GM19328 (cell line): Measurements from ENCODE around the gene PTPRN2.

Experiments used
- ATAC-seq: cut with Tn5 transposase; IDR thresholded peaks from one replicate; pipeline ENCODE4 v1.9.1; 2021; ENCODE audit warnings: mild to moderate bottlenecking, moderate library complexity; ENCODE audit not compliant: unreplicated experiment

PTPRN2 gene

GRCh38 chr7:158015403-158016179 is 572.0 kb downstream of the PTPRN2 start:
- no peak for ATAC-seq

GRCh38 chr7:158014976-158015375 is 572.6 kb downstream of the PTPRN2 start:
- ATAC-seq = no peak

GRCh38 chr7:158013085-158013668 is 574.4 kb downstream of the PTPRN2 start:
- ATAC-seq = no peak

- no peak for ATAC-seq
These were observed 575.7 kb downstream of the PTPRN2 start for GRCh38 chr7:158011941-158012340.

GRCh38 chr7:158010961-158011693 is 576.5 kb downstream of the PTPRN2 start:
- no peak for ATAC-seq

- ATAC-seq = no peak
These were observed 577.7 kb downstream of the PTPRN2 start for GRCh38 chr7:158009886-158010285.

- no peak for ATAC-seq
These were observed 579.4 kb downstream of the PTPRN2 start for GRCh38 chr7:158008267-158008666.

- no peak for ATAC-seq
These were observed 579.8 kb downstream of the PTPRN2 start for GRCh38 chr7:158007697-158008257.

GRCh38 chr7:158006841-158007696 is 580.6 kb downstream of the PTPRN2 start:
- ATAC-seq = no peak

- no peak for ATAC-seq
These were observed 582.1 kb downstream of the PTPRN2 start for GRCh38 chr7:158005531-158005930.

GRCh38 chr7:158004123-158004490 is 583.5 kb downstream of the PTPRN2 start:
- ATAC-seq = no peak

GRCh38 chr7:158003441-158004122 is 584.0 kb downstream of the PTPRN2 start:
- ATAC-seq = no peak

- no peak for ATAC-seq
These were observed 585.0 kb downstream of the PTPRN2 start for GRCh38 chr7:158002486-158003080.

GRCh38 chr7:158001621-158002320 is 585.9 kb downstream of the PTPRN2 start:
- ATAC-seq = no peak

GRCh38 chr7:158001003-158001402 is 586.6 kb downstream of the PTPRN2 start:
- no peak for ATAC-seq

- no peak for ATAC-seq
These were observed 587.5 kb downstream of the PTPRN2 start for GRCh38 chr7:158000160-158000559.

GRCh38 chr7:157998884-157999552 is 588.6 kb downstream of the PTPRN2 start:
- ATAC-seq = no peak

GRCh38 chr7:157997471-157997870 is 590.2 kb downstream of the PTPRN2 start:
- no peak for ATAC-seq

GRCh38 chr7:157997080-157997440 is 590.6 kb downstream of the PTPRN2 start:
- ATAC-seq = no peak
